ENCODE data around the gene SLC22A16.

DNA sequence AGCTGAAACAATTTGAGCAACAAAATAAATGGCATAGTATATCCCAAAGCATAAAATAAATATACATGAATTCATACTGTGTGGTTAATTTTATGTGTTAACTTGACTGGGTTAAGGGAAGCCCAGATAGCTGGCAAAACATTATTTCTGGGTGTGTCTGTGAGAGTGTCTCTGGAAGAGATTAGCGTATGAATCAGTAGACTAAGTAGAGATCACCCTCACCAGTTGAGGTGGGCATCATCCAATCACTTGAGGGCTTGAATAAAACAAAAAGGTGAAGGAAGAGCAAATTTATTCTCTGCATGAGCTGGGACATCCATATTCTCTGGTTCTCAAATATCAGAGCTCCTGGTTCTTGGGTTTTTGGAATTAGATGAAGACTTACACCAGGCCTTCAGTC is 17.9 kb downstream of the SLC22A16 start:
- TF ChIP-seq EP300 (IDR thresholded peaks at IDR 0.05; ENCODE audit: borderline replicate concordance in 1 of 2, low read depth in 1 of 2, low read length in 1 of 2) (no peak), TEAD4 (IDR thresholded peaks at IDR 0.05; ENCODE audit: borderline replicate concordance, insufficient read depth) (no peak)

Data from SK-N-SH (cell line).